Stimulated activated CD4-positive, alpha-beta T cell treated with anti-CD3 and anti-CD28 coated beads, Interleukin-1b, Interleukin-23, amount 100 ng/mL, for 1 hour (primary cell): ENCODE measurements around the gene CDC45.

Experiments
- DNase-seq, 2 donors: peaks; one replicate each; pipeline ENCODE4 v3.0.0-alpha.2; 2020; ENCODE audit warnings: low read depth in 2 of 2

The CDC45 gene

GRCh38 chr22:19565382-19566278, 85.9 kb downstream of the CDC45 start:
- DNase-seq, result no peak

GRCh38 chr22:19566279-19567156, 86.8 kb downstream of the CDC45 start:
- no peak for DNase-seq

GRCh38 chr22:19567157-19568009, 87.7 kb downstream of the CDC45 start:
- no peak for DNase-seq

- no peak for DNase-seq
These were observed 88.9 kb downstream of the CDC45 start for GRCh38 chr22:19568337-19569275.

- DNase-seq, result no peak
These were observed 89.5 kb downstream of the CDC45 start for GRCh38 chr22:19569276-19569640.

GRCh38 chr22:19569976-19570375, 90.3 kb downstream of the CDC45 start:
- no peak for DNase-seq
